HepG2 (cell line): ENCODE data around the gene GPR17. TPM values are rescaled to one million over a fixed set of nuclear protein-coding genes. Genes with fewer than 3 reads are reported as not detected.
A peak's percentile ranks its signal among the peaks of the same experiment; 100 is the strongest.

ENCODE experiments used
- ARID5B ChIP-seq: IDR thresholded peaks from 2 replicates; pipeline ENCODE4 v1.4.0; 2020; ENCODE audit warnings: mild to moderate bottlenecking, missing genetic modification reagents
- ATF2 ChIP-seq: sonication (generic); formaldehyde crosslinking; IDR thresholded peaks from 2 replicates; pipeline ENCODE4 v1.4.0; 2020; ENCODE audit warnings: missing genetic modification reagents
- ESRRA ChIP-seq: sonication (generic); formaldehyde crosslinking; IDR thresholded peaks from 2 replicates; pipeline ENCODE4 v1.5.1; 2020; ENCODE audit warnings: mild to moderate bottlenecking, low read depth, missing genetic modification reagents
- KLF6 ChIP-seq: IDR thresholded peaks from 2 replicates; pipeline ENCODE4 v1.8.0; 2016; ENCODE audit warnings: missing biosample characterization, missing genetic modification reagents
- MAFK ChIP-seq, 2 experiments: IDR thresholded peaks in 1 of 2; conservative IDR thresholded peaks in 1 of 2; 2 replicates each; pipeline ENCODE4 v1.6.1; 2011; ENCODE audit warnings: improper control_type of control experiment in 2 of 2, low read length in 2 of 2
- PBX2 ChIP-seq: IDR thresholded peaks from 2 replicates; pipeline ENCODE4 v1.6.1; 2016; ENCODE audit warnings: control low read depth
- RXRA ChIP-seq: sonication (generic); formaldehyde crosslinking; IDR thresholded peaks from 2 replicates; pipeline ENCODE4 v1.5.1; 2020; ENCODE audit warnings: missing genetic modification reagents
- SKIL ChIP-seq: sonication (generic); formaldehyde crosslinking; IDR thresholded peaks from 2 replicates; pipeline ENCODE4 v1.8.0; 2022; ENCODE audit warnings: missing genetic modification reagents, mild to moderate bottlenecking, moderate library complexity, borderline replicate concordance
- SOX5 ChIP-seq: IDR thresholded peaks from 2 replicates; pipeline ENCODE4 v1.6.1; 2016; ENCODE audit warnings: borderline replicate concordance
- ZBTB38 ChIP-seq: sonication (generic); formaldehyde crosslinking; IDR thresholded peaks from 2 replicates; pipeline ENCODE4 v1.5.1; 2020; ENCODE audit warnings: mild to moderate bottlenecking, missing genetic modification reagents
- ZFP36 ChIP-seq: fragments of 150-350 bp; IDR thresholded peaks from 2 replicates; pipeline ENCODE4 v1.6.1; 2018; ENCODE audit warnings: borderline replicate concordance, low read length, low read depth; ENCODE audit not compliant: partially characterized antibody
- ZNF264 ChIP-seq: sonication (generic); formaldehyde crosslinking; IDR thresholded peaks from 2 replicates; pipeline ENCODE4 v1.4.0; 2020; ENCODE audit warnings: missing genetic modification reagents
- ZNF34 ChIP-seq: sonication (generic); formaldehyde crosslinking; IDR thresholded peaks from 2 replicates; pipeline ENCODE4 v1.4.0; 2020; ENCODE audit warnings: mild to moderate bottlenecking, missing genetic modification reagents, borderline replicate concordance
- ZNF414 ChIP-seq: sonication (generic); formaldehyde crosslinking; IDR thresholded peaks from 2 replicates; pipeline ENCODE4 v1.5.0; 2020; ENCODE audit warnings: missing genetic modification reagents
- ZNF512 ChIP-seq: sonication (generic); formaldehyde crosslinking; IDR thresholded peaks from 2 replicates; pipeline ENCODE4 v1.4.0; 2020; ENCODE audit warnings: mild to moderate bottlenecking, missing genetic modification reagents
- ZNF556 ChIP-seq: sonication (generic); formaldehyde crosslinking; IDR thresholded peaks from 2 replicates; pipeline ENCODE4 v1.4.0; 2020; ENCODE audit warnings: mild to moderate bottlenecking, missing genetic modification reagents, borderline replicate concordance
- ZNF577 ChIP-seq: sonication (generic); formaldehyde crosslinking; IDR thresholded peaks from 2 replicates; pipeline ENCODE4 v1.4.0; 2020; ENCODE audit warnings: mild to moderate bottlenecking, low read depth, missing genetic modification reagents, borderline replicate concordance
- polyA plus RNA-seq, 8 experiments: library from polyadenylated mRNA; depleted of rRNA in 3 of 8; stranded (reverse) in 7 of 8; unstranded in 1 of 8; fragments of >200 nt; fragmentation: Illumina TruSeq in 4 of 8; extraction: Trizol in 4 of 8; gene quantifications; 2 replicates each; pipeline versions ENCODE4 v1.2.1 to v1.2.3, GENCODE V29; 2011 to 2016; ENCODE audit warnings: low read depth in 4 of 8, missing spikeins in 1 of 8, mixed read lengths in 1 of 8; ENCODE audit not compliant: insufficient read depth in 1 of 8
- total RNA-seq, 5 experiments: library from RNA; depleted of rRNA; stranded (reverse); fragments of >200 nt; fragmentation: Illumina TruSeq; extraction: Trizol; gene quantifications; 2 replicates each; pipeline ENCODE4 v1.2.3, GENCODE V29; 2016; ENCODE audit warnings: low read depth in 1 of 5

Gene GPR17
- total and polyA plus RNA-seq, 2 of the 13 experiments (the other 11 are each of a cell fraction or from before 2014, with no cell fraction given): not detected

GRCh38 chr2:127701651-127702394, 55.9 kb downstream of the GPR17 start (continued):
- peak; percentile 40 for TF ChIP-seq ZFP36
- TF ChIP-seq SOX5 (CRISPR knock-in tag): no peak
- TF ChIP-seq KLF6 (CRISPR knock-in tag): peak; percentile 72; the same call in 1 of the 2 replicates
- no peak for TF ChIP-seq ZNF577 (CRISPR knock-in tag)
- no peak; the same call in 1 of the 2 replicates for TF ChIP-seq ZNF556
- TF ChIP-seq ZNF264 (CRISPR knock-in tag): peak; percentile 69; the same call in 1 of the 2 replicates
- TF ChIP-seq RXRA (CRISPR knock-in tag): peak; percentile 47; the same call in 1 of the 2 replicates
- no peak for TF ChIP-seq ZNF414 (CRISPR knock-in tag)
- TF ChIP-seq SKIL (CRISPR knock-in tag): peak; percentile 4; the same call in 1 of the 2 replicates
- no peak for TF ChIP-seq PBX2 (CRISPR knock-in tag)
- TF ChIP-seq MAFK (conservative IDR thresholded peaks at IDR 0.05 in 1 of 2, IDR thresholded peaks at IDR 0.05 in 1 of 2; ENCODE audit: low read length in 2 of 2): no peak
- TF ChIP-seq ZNF34 (CRISPR knock-in tag): peak; percentile 63
- peak; percentile 48 for TF ChIP-seq ARID5B (CRISPR knock-in tag)
- TF ChIP-seq ZBTB38 (CRISPR knock-in tag): no peak; the same call in 1 of the 2 replicates
- TF ChIP-seq ESRRA (CRISPR knock-in tag): no peak
- no peak for TF ChIP-seq ATF2 (CRISPR knock-in tag)
- no peak for TF ChIP-seq ZNF512 (CRISPR knock-in tag)
